Measurements from ENCODE around the gene HAVCR2. TPM values are rescaled to one million over a fixed set of nuclear protein-coding genes. Genes with fewer than 3 reads are reported as not detected.

HAVCR2 gene
- total and polyA plus RNA-seq, 2 of the 13 experiments (the other 11 are each of a cell fraction or from before 2014, with no cell fraction given), result 0.07 to 0.16 TPM

- intact Hi-C loops (cut with micrococcal nuclease; ENCODE audit: unreplicated experiment) (no loop called here), in situ Hi-C loops (cut with HindIII; ENCODE audit: extremely low pct_ligation_motif_present, low pct_unique_long_range_greater_than_20kb) (no loop called here)
- no peak overlapping the region for H3K4me2 ChIP-seq (ENCODE audit: low read depth, low read length)
- H3K9me3 ChIP-seq (ENCODE audit: low read length), result no peaks in the 10 kb centered on the region
- no peaks in the 10 kb centered on the region for H3K79me2 ChIP-seq (ENCODE audit: insufficient read depth, low read length)
- no TSS peak for BruUV-seq (replicated peaks)
- FAIRE-seq, result no peak
- 22% methylated on average over 3 of the region's 3 CpGs for WGBS (ENCODE audit: low lambda C conversion rate)
- peaks cover 0 to 9% of the 10 kb centered on the region in 2 experiments; a peak in 2 of 5 replicates for H3K27me3 ChIP-seq (ENCODE audit: control insufficient read depth in 1 of 2, insufficient read depth in 2 of 2, low read length in 2 of 2)
- POLR2A ChIA-PET, result interaction anchor here (1.7 kb wide), 1 partner anchor 13 kb away, joined by 5 read pairs; the partner anchor contains the start of gene MED7
- H3K9ac ChIP-seq (ENCODE audit: insufficient read depth, low read depth, low read length), result no peak overlapping the region
- CTCF ChIA-PET (ENCODE audit: low intra/inter-chr PET ratio, low total read pairs), result no interaction called here
- no peak overlapping the region for H2AFZ ChIP-seq (ENCODE audit: low read length)
- H3K4me1 ChIP-seq (ENCODE audit: insufficient read depth, low read length), result no peaks in the 10 kb centered on the region
- H3K36me3 ChIP-seq (replicated peaks in 1 of 2; ENCODE audit: control insufficient read depth in 1 of 2, insufficient read depth in 2 of 2, low read length in 2 of 2), result no peaks in the 10 kb centered on the region
- ATAC-seq, result no peak
- DNase-seq (ENCODE audit: low spot score), result no peak
- H3K27ac ChIP-seq (ENCODE audit: extremely low read length, insufficient read depth, low read length), result no peak overlapping the region
- H3K4me3 ChIP-seq (replicated peaks in 1 of 3; ENCODE audit: insufficient read depth in 1 of 3, low read depth in 2 of 3, low read length in 3 of 3), result no peak overlapping the region
- H4K20me1 ChIP-seq (ENCODE audit: insufficient read depth, low read length), result no peaks in the 10 kb centered on the region
- TF ChIP-seq RFXAP (CRISPR knock-in tag; IDR thresholded peaks at IDR 0.05; ENCODE audit: borderline replicate concordance) (no peak), HINFP (CRISPR knock-in tag; IDR thresholded peaks at IDR 0.05; ENCODE audit: low read depth) (no peak), NFIB (CRISPR knock-in tag; IDR thresholded peaks at IDR 0.05; ENCODE audit: borderline replicate concordance) (no peak), PHF5A (CRISPR knock-in tag; IDR thresholded peaks at IDR 0.05; ENCODE audit: low read depth, unreplicated experiment) (no peak), DBP (CRISPR knock-in tag; IDR thresholded peaks at IDR 0.05; ENCODE audit: not compliant biosample characterization) (no peak), TCF12 (IDR thresholded peaks at IDR 0.05) (no peak), TCF12 (CRISPR knock-in tag; IDR thresholded peaks at IDR 0.05) (no peak), SIX1 (CRISPR knock-in tag; IDR thresholded peaks at IDR 0.05; ENCODE audit: borderline replicate concordance) (no peak), CREM (IDR thresholded peaks at IDR 0.05) (no peak), CREM (CRISPR knock-in tag; IDR thresholded peaks at IDR 0.05) (no peak), PAF1 (CRISPR knock-in tag; IDR thresholded peaks at IDR 0.05) (no peak)
Observed at GRCh38 chr5:157155297-157155696, 46.5 kb upstream of the HAVCR2 start.

All from HepG2 (cell line).